ENCODE results near the gene KEAP1. TPM values are rescaled to one million over a fixed set of nuclear protein-coding genes. Genes with fewer than 3 reads are reported as not detected.
"Not testable (repeated sequence)": the region's sequence is repeated elsewhere in the genome, so short reads cannot be mapped to it uniquely, and the experiment has no call there.

The KEAP1 gene
- total RNA-seq, 1 donor from 2014 or later: 74.5 TPM

- peak; percentile 93 for DNase-seq
- intact Hi-C loops (cut with micrococcal nuclease): no loop called here
- peaks cover 7% of the 10 kb centered on the region for H3K4me1 ChIP-seq
- TF ChIP-seq, protein P1, sequence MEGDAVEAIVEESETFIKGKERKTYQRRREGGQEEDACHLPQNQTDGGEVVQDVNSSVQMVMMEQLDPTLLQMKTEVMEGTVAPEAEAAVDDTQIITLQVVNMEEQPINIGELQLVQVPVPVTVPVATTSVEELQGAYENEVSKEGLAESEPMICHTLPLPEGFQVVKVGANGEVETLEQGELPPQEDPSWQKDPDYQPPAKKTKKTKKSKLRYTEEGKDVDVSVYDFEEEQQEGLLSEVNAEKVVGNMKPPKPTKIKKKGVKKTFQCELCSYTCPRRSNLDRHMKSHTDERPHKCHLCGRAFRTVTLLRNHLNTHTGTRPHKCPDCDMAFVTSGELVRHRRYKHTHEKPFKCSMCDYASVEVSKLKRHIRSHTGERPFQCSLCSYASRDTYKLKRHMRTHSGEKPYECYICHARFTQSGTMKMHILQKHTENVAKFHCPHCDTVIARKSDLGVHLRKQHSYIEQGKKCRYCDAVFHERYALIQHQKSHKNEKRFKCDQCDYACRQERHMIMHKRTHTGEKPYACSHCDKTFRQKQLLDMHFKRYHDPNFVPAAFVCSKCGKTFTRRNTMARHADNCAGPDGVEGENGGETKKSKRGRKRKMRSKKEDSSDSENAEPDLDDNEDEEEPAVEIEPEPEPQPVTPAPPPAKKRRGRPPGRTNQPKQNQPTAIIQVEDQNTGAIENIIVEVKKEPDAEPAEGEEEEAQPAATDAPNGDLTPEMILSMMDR (IDR thresholded peaks at IDR 0.05; ENCODE audit: borderline replicate concordance): no peak
- H3K9me3 ChIP-seq (replicated peaks): no peaks in the 10 kb centered on the region
- peak overlapping the region; percentile 57 for H3K4me3 ChIP-seq
- H3K27ac ChIP-seq (replicated peaks): no peak overlapping the region
- no peaks in the 10 kb centered on the region for H3K27me3 ChIP-seq (ENCODE audit: low read depth)
- H3K36me3 ChIP-seq: peaks cover 63% of the 10 kb centered on the region
These were observed 41.9 kb downstream of the KEAP1 start for GRCh38 chr19:10461047-10461949.

- H3K36me3 ChIP-seq: peaks cover 62% of the 10 kb centered on the region
- H3K4me3 ChIP-seq: no peak overlapping the region
- no peak overlapping the region for H3K27ac ChIP-seq (replicated peaks)
- no peaks in the 10 kb centered on the region for H3K9me3 ChIP-seq (replicated peaks)
- H3K4me1 ChIP-seq: peaks cover 7% of the 10 kb centered on the region
- H3K27me3 ChIP-seq (ENCODE audit: low read depth): no peaks in the 10 kb centered on the region
- TF ChIP-seq, protein P1 (IDR thresholded peaks at IDR 0.05; ENCODE audit: borderline replicate concordance): no peak
- no peak for DNase-seq
- intact Hi-C loops (cut with micrococcal nuclease): no loop called here
These were observed 42.5 kb downstream of the KEAP1 start for GRCh38 chr19:10460714-10461046.

- H3K4me1 ChIP-seq; H3K27ac ChIP-seq (replicated peaks); H3K27me3 ChIP-seq (ENCODE audit: low read depth); H3K9me3 ChIP-seq (replicated peaks); H3K4me3 ChIP-seq; intact Hi-C loops (cut with micrococcal nuclease); DNase-seq: not testable (repeated sequence)
- peaks cover 42% of the 10 kb centered on the region for H3K36me3 ChIP-seq
These were observed 44.4 kb downstream of the KEAP1 start for GRCh38 chr19:10458733-10459132.

GRCh38 chr19:10454267-10454666 is 48.9 kb downstream of the KEAP1 start:
- Histone ChIP-seq H3K36me3 (peaks cover 39% of the 10 kb centered on the region), H3K27ac (replicated peaks) (no peak overlapping the region), H3K9me3 (replicated peaks) (no peaks in the 10 kb centered on the region), H3K4me1 (no peaks in the 10 kb centered on the region), H3K27me3 (ENCODE audit: low read depth) (no peaks in the 10 kb centered on the region), H3K4me3 (no peak overlapping the region)
- TF ChIP-seq, protein P1 (IDR thresholded peaks at IDR 0.05; ENCODE audit: borderline replicate concordance): no peak
- no peak for DNase-seq
- intact Hi-C loops (cut with micrococcal nuclease): no loop called here

GRCh38 chr19:10453852-10454251 is 49.3 kb downstream of the KEAP1 start:
- H3K27me3 ChIP-seq (ENCODE audit: low read depth): no peaks in the 10 kb centered on the region
- no peaks in the 10 kb centered on the region for H3K4me1 ChIP-seq
- H3K9me3 ChIP-seq (replicated peaks): no peaks in the 10 kb centered on the region
- H3K27ac ChIP-seq (replicated peaks): no peak overlapping the region
- no peak overlapping the region for H3K4me3 ChIP-seq
- no peak for DNase-seq
- TF ChIP-seq, protein P1 (IDR thresholded peaks at IDR 0.05; ENCODE audit: borderline replicate concordance): no peak
- peaks cover 39% of the 10 kb centered on the region for H3K36me3 ChIP-seq
- intact Hi-C loops (cut with micrococcal nuclease): no loop called here
